ENCODE data around the gene PPFIA4.
"Not testable (repeated sequence)": the region's sequence is repeated elsewhere in the genome, so short reads cannot be mapped to it uniquely, and the experiment has no call there.

DNA sequence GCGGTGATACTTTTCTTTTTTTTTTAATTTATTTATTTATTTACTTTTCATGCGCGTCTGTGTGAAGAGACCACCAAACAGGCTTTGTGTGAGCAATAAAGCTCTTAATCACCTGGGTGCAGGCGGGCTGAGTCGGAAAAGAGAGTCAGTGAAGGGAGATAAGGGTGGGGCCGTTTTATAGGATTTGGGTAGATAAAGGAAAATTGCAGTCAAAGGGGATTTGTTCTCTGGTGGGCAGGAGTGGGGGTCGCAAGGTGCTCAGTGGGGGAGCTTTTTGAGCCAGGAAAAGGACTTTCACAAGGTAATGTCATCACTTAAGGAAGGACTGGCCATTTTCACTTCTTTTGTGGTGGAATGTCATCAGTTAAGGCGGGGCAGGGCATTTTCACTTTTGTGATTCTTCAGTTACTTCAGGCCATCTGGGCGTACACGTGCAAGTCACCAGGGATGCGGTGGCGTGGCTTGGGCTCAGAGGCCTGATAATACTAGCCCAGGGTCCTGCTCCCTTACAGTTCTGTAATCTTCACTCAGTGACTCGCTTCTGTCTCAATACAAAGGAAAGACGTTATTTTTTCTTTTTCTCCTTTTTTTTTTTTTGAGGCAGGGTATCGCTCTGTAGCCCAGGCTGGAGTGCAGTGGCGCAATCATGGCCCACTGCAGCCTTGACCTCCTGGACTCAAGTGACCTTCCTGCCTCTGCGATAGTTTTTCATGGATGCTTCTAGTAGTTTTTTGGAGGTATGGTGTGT is 20.7 kb upstream of the PPFIA4 start:
- not testable (repeated sequence) for TF ChIP-seq POLR2A (IDR thresholded peaks at IDR 0.05; ENCODE audit: low read depth, low read length); POLR2AphosphoS5 (IDR thresholded peaks at IDR 0.05; ENCODE audit: low read depth, low read length); POU2F2 (IDR thresholded peaks at IDR 0.05; ENCODE audit: low read depth, low read length); PAX5 (IDR thresholded peaks at IDR 0.05; ENCODE audit: insufficient read depth, low read length, severe bottlenecking); TAF1 (IDR thresholded peaks at IDR 0.05; ENCODE audit: low read depth, low read length); SPI1 (IDR thresholded peaks at IDR 0.05; ENCODE audit: low read depth, low read length)
